Measurements from ENCODE around the gene MRPL32.

MRPL32 gene

GRCh38 chr7:42978496-42978895, 46.3 kb downstream of the MRPL32 start:
- H3F3A ChIP-seq (ENCODE audit: insufficient read depth, low read length) = no peaks in the 10 kb centered on the region
- no peaks in the 10 kb centered on the region for H3K27me3 ChIP-seq (replicated peaks; ENCODE audit: insufficient read depth, low read length)
- H2AFZ ChIP-seq (ENCODE audit: low read length) = no peak overlapping the region
- H3K9me3 ChIP-seq (replicated peaks; ENCODE audit: insufficient read depth, low read length) = no peaks in the 10 kb centered on the region
- no peak for TF ChIP-seq EZH2 (optimal IDR thresholded peaks at IDR 0.05; ENCODE audit: low read depth, low read length)
- TF ChIP-seq CTCF (IDR thresholded peaks at IDR 0.05; ENCODE audit: low read length) = no peak
- no peak overlapping the region for H3K9ac ChIP-seq (ENCODE audit: low read length)
- H4K20me1 ChIP-seq (ENCODE audit: insufficient read depth, low read length) = no peaks in the 10 kb centered on the region
- no peaks in the 10 kb centered on the region for H3K36me3 ChIP-seq (replicated peaks; ENCODE audit: insufficient read depth, low read length)
- no peak overlapping the region for H3K4me3 ChIP-seq (ENCODE audit: low read length)
- DNase-seq = no peak
- H3K4me2 ChIP-seq (ENCODE audit: low read depth, low read length) = no peak overlapping the region
- no peaks in the 10 kb centered on the region for H3K79me2 ChIP-seq (ENCODE audit: low read length)
- no peak overlapping the region for H3K27ac ChIP-seq (ENCODE audit: low read length)
- H3K4me1 ChIP-seq (ENCODE audit: low read length) = no peaks in the 10 kb centered on the region
- no peaks in the 10 kb centered on the region for H3K9me2 ChIP-seq (replicated peaks; ENCODE audit: insufficient read depth, low read length)

GRCh38 chr7:42980084-42980483, 47.9 kb downstream of the MRPL32 start:
- Histone ChIP-seq H3K27ac (ENCODE audit: low read length) (no peak overlapping the region), H3K4me2 (ENCODE audit: low read depth, low read length) (no peak overlapping the region), H3K9me2 (replicated peaks; ENCODE audit: insufficient read depth, low read length) (no peaks in the 10 kb centered on the region), H3K27me3 (replicated peaks; ENCODE audit: insufficient read depth, low read length) (no peaks in the 10 kb centered on the region), H3K36me3 (replicated peaks; ENCODE audit: insufficient read depth, low read length) (no peaks in the 10 kb centered on the region), H4K20me1 (ENCODE audit: insufficient read depth, low read length) (no peaks in the 10 kb centered on the region), H3K9ac (ENCODE audit: low read length) (no peak overlapping the region), H3K9me3 (replicated peaks; ENCODE audit: insufficient read depth, low read length) (no peaks in the 10 kb centered on the region), H3K79me2 (ENCODE audit: low read length) (no peaks in the 10 kb centered on the region), H3F3A (ENCODE audit: insufficient read depth, low read length) (no peaks in the 10 kb centered on the region), H3K4me3 (ENCODE audit: low read length) (no peak overlapping the region), H2AFZ (ENCODE audit: low read length) (no peak overlapping the region), H3K4me1 (ENCODE audit: low read length) (no peaks in the 10 kb centered on the region)
- TF ChIP-seq CTCF (IDR thresholded peaks at IDR 0.05; ENCODE audit: low read length) = no peak
- TF ChIP-seq EZH2 (optimal IDR thresholded peaks at IDR 0.05; ENCODE audit: low read depth, low read length) = no peak
- no peak for TF ChIP-seq EZH2phosphoT487 (IDR thresholded peaks at IDR 0.05; ENCODE audit: low read length)
- DNase-seq = no peak

GRCh38 chr7:42980514-42980913, 48.3 kb downstream of the MRPL32 start:
- no peak overlapping the region for H3K27ac ChIP-seq (ENCODE audit: low read length)
- H3K4me1 ChIP-seq (ENCODE audit: low read length) = no peaks in the 10 kb centered on the region
- no peaks in the 10 kb centered on the region for H3K9me2 ChIP-seq (replicated peaks; ENCODE audit: insufficient read depth, low read length)
- no peak overlapping the region for H3K4me3 ChIP-seq (ENCODE audit: low read length)
- DNase-seq = no peak
- H3K79me2 ChIP-seq (ENCODE audit: low read length) = no peaks in the 10 kb centered on the region
- H3K9me3 ChIP-seq (replicated peaks; ENCODE audit: insufficient read depth, low read length) = no peaks in the 10 kb centered on the region
- H3K36me3 ChIP-seq (replicated peaks; ENCODE audit: insufficient read depth, low read length) = no peaks in the 10 kb centered on the region
- TF ChIP-seq CTCF (IDR thresholded peaks at IDR 0.05; ENCODE audit: low read length) = no peak
- TF ChIP-seq EZH2 (optimal IDR thresholded peaks at IDR 0.05; ENCODE audit: low read depth, low read length) = no peak
- TF ChIP-seq EZH2phosphoT487 (IDR thresholded peaks at IDR 0.05; ENCODE audit: low read length) = no peak
- H4K20me1 ChIP-seq (ENCODE audit: insufficient read depth, low read length) = no peaks in the 10 kb centered on the region
- no peak overlapping the region for H2AFZ ChIP-seq (ENCODE audit: low read length)
- H3K27me3 ChIP-seq (replicated peaks; ENCODE audit: insufficient read depth, low read length) = no peaks in the 10 kb centered on the region
- no peak overlapping the region for H3K9ac ChIP-seq (ENCODE audit: low read length)
- H3K4me2 ChIP-seq (ENCODE audit: low read depth, low read length) = no peak overlapping the region
- no peaks in the 10 kb centered on the region for H3F3A ChIP-seq (ENCODE audit: insufficient read depth, low read length)

Measured in MM.1S (cell line).